ENCODE data around the gene MCEE.

Gene MCEE

GRCh38 chr2:71068218-71069035, 61.6 kb downstream of the MCEE start, which contains the start of gene NAGK:
NAGK (plus strand) TSS chr2:71068648; CDS start chr2:71068684, 36 bp downstream.
- no peak for TF ChIP-seq CTCF (IDR thresholded peaks at IDR 0.05; ENCODE audit: control insufficient read depth, insufficient read depth, low read depth, low read length, missing control alignments)
- H3K4me3 ChIP-seq (ENCODE audit: control insufficient read depth, low read depth, low read length): peak within 1 kb of the TSS; percentile 52
- peak; percentile 79 for DNase-seq (ENCODE audit: low read depth)

- no peak for DNase-seq (ENCODE audit: low read depth)
- peak; percentile 12 for TF ChIP-seq CTCF (IDR thresholded peaks at IDR 0.05; ENCODE audit: control insufficient read depth, insufficient read depth, low read depth, low read length, missing control alignments)
- H3K4me3 ChIP-seq (ENCODE audit: control insufficient read depth, low read depth, low read length): peak overlapping the region; percentile 52
Observed at GRCh38 chr2:71067567-71068217, 62.3 kb downstream of the MCEE start.

- TF ChIP-seq CTCF (IDR thresholded peaks at IDR 0.05; ENCODE audit: control insufficient read depth, insufficient read depth, low read depth, low read length, missing control alignments): no peak
- no peak overlapping the region for H3K4me3 ChIP-seq (ENCODE audit: control insufficient read depth, low read depth, low read length)
- no peak for DNase-seq (ENCODE audit: low read depth)
Observed at GRCh38 chr2:71066856-71067255, 63.2 kb downstream of the MCEE start.

- no peak for TF ChIP-seq CTCF (IDR thresholded peaks at IDR 0.05; ENCODE audit: control insufficient read depth, insufficient read depth, low read depth, low read length, missing control alignments)
- no peak overlapping the region for H3K4me3 ChIP-seq (ENCODE audit: control insufficient read depth, low read depth, low read length)
Observed at GRCh38 chr2:71064754-71065621, 65.0 kb downstream of the MCEE start.

GRCh38 chr2:71064110-71064611, 65.9 kb downstream of the MCEE start:
- no peak for DNase-seq (ENCODE audit: low read depth)
- no peak for TF ChIP-seq CTCF (IDR thresholded peaks at IDR 0.05; ENCODE audit: control insufficient read depth, insufficient read depth, low read depth, low read length, missing control alignments)
- H3K4me3 ChIP-seq (ENCODE audit: control insufficient read depth, low read depth, low read length): no peak overlapping the region

More at GRCh38 chr2:71064754-71065621, 65.0 kb downstream of the MCEE start:
- DNase-seq (ENCODE audit: low read depth): peak; percentile 37

GRCh38 chr2:71063216-71063615, 66.8 kb downstream of the MCEE start:
- no peak overlapping the region for H3K4me3 ChIP-seq (ENCODE audit: control insufficient read depth, low read depth, low read length)
- no peak for DNase-seq (ENCODE audit: low read depth)
- TF ChIP-seq CTCF (IDR thresholded peaks at IDR 0.05; ENCODE audit: control insufficient read depth, insufficient read depth, low read depth, low read length, missing control alignments): no peak
